ENCODE measurements around the gene SHISAL2A. TPM values are rescaled to one million over a fixed set of nuclear protein-coding genes. Genes with fewer than 3 reads are reported as not detected.

The SHISAL2A gene
- total and polyA plus RNA-seq, 4 donors = 0.14 to 0.33 (median 0.22) TPM; not detected in 1

- Histone ChIP-seq H3K36me3 (ENCODE audit: control insufficient read depth in 4 of 4, insufficient read depth in 3 of 4, low read depth in 1 of 4, low read length in 3 of 4) (no peaks in the 10 kb centered on the region), H3K27me3 (ENCODE audit: control insufficient read depth in 4 of 4, insufficient read depth in 4 of 4, low read length in 3 of 4) (no peaks in the 10 kb centered on the region), H3K9ac (ENCODE audit: low read depth in 1 of 2, low read length in 2 of 2) (no peak overlapping the region), H3K27ac (ENCODE audit: low read depth in 1 of 2, low read length in 2 of 2) (no peak overlapping the region), H3K4me1 (ENCODE audit: control insufficient read depth in 4 of 4, insufficient read depth in 4 of 4, low read length in 3 of 4) (no peaks in the 10 kb centered on the region), H3K9me3 (ENCODE audit: control insufficient read depth in 4 of 4, low read length in 3 of 4) (peaks cover 0 to 5% (median 3%) of the 10 kb centered on the region in 4 donors), H3K4me3 (ENCODE audit: low read depth in 1 of 3, low read length in 3 of 3) (no peak overlapping the region)
- TF ChIP-seq, protein P1, sequence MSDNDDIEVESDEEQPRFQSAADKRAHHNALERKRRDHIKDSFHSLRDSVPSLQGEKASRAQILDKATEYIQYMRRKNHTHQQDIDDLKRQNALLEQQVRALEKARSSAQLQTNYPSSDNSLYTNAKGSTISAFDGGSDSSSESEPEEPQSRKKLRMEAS (IDR thresholded peaks at IDR 0.05) = no peak
- no peak for TF ChIP-seq YY1 (IDR thresholded peaks at IDR 0.05)
- no peak for TF ChIP-seq TAF1 (conservative IDR thresholded peaks at IDR 0.05)
- TF ChIP-seq GABPA (IDR thresholded peaks at IDR 0.05 in 1 of 2, conservative IDR thresholded peaks at IDR 0.05 in 1 of 2) = no peak
- TF ChIP-seq HNF4G (IDR thresholded peaks at IDR 0.05) = no peak
- no peak for DNase-seq (ENCODE audit: low spot score)
- WGBS = 93% methylated on average over 2 of the region's 2 CpGs
These were observed 11.0 kb upstream of the SHISAL2A start for GRCh38 chr1:52621950-52622349.

- H3K27ac ChIP-seq (ENCODE audit: low read depth in 1 of 2, low read length in 2 of 2) = no peak overlapping the region
- TF ChIP-seq, protein P1 (IDR thresholded peaks at IDR 0.05) = no peak
- no peak for TF ChIP-seq RAD21 (IDR thresholded peaks at IDR 0.05)
- TF ChIP-seq HNF4A (conservative IDR thresholded peaks at IDR 0.05) = no peak
- TF ChIP-seq YY1 (IDR thresholded peaks at IDR 0.05) = no peak
- TF ChIP-seq REST (IDR thresholded peaks at IDR 0.05) = no peak
- TF ChIP-seq, protein P2, sequence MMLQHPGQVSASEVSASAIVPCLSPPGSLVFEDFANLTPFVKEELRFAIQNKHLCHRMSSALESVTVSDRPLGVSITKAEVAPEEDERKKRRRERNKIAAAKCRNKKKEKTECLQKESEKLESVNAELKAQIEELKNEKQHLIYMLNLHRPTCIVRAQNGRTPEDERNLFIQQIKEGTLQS (IDR thresholded peaks at IDR 0.05) = no peak
- TF ChIP-seq GABPA (IDR thresholded peaks at IDR 0.05 in 1 of 2, conservative IDR thresholded peaks at IDR 0.05 in 1 of 2) = no peak
- TF ChIP-seq ZBTB33 (IDR thresholded peaks at IDR 0.05) = no peak
- TF ChIP-seq HNF4G (IDR thresholded peaks at IDR 0.05) = no peak
- no peak for TF ChIP-seq FOXA2 (IDR thresholded peaks at IDR 0.05)
- no peak for TF ChIP-seq SP1 (IDR thresholded peaks at IDR 0.05)
- no peak for TF ChIP-seq FOXA1 (IDR thresholded peaks at IDR 0.05)
- no peak for TF ChIP-seq EGR1 (IDR thresholded peaks at IDR 0.05; ENCODE audit: low read depth in 2 of 2)
- TF ChIP-seq RXRA (IDR thresholded peaks at IDR 0.05) = no peak
- no peak for TF ChIP-seq CTCF (IDR thresholded peaks at IDR 0.05; ENCODE audit: low read depth, low read length, missing input control)
- no peak for TF ChIP-seq NR2F2 (IDR thresholded peaks at IDR 0.05)
These were observed 9.2 kb upstream of the SHISAL2A start for GRCh38 chr1:52623812-52624211.

More at GRCh38 chr1:52623812-52624211, 9.2 kb upstream of the SHISAL2A start:
- Histone ChIP-seq H3K4me1 (ENCODE audit: control insufficient read depth in 4 of 4, insufficient read depth in 4 of 4, low read length in 3 of 4) (no peaks in the 10 kb centered on the region), H3K36me3 (ENCODE audit: control insufficient read depth in 4 of 4, insufficient read depth in 3 of 4, low read depth in 1 of 4, low read length in 3 of 4) (no peaks in the 10 kb centered on the region), H3K9ac (ENCODE audit: low read depth in 1 of 2, low read length in 2 of 2) (no peak overlapping the region), H3K4me3 (ENCODE audit: low read depth in 1 of 3, low read length in 3 of 3) (no peak overlapping the region), H3K27me3 (ENCODE audit: control insufficient read depth in 4 of 4, insufficient read depth in 4 of 4, low read length in 3 of 4) (no peaks in the 10 kb centered on the region), H3K9me3 (ENCODE audit: control insufficient read depth in 4 of 4, low read length in 3 of 4) (peaks cover 0 to 5% (median 3%) of the 10 kb centered on the region in 4 donors)
- DNase-seq (ENCODE audit: low spot score) = no peak
- WGBS = 93% methylated on average over 3 of the region's 3 CpGs

All from liver (tissue), 9 donors.